Hepatocyte (in vitro differentiated cells): ENCODE data around the gene TNK2.

ENCODE experiments used
- CTCF ChIP-seq: fragments of 200-600 bp; sonication (generic); IDR thresholded peaks from 2 replicates; pipeline ENCODE4 v1.5.1; 2016; ENCODE audit warnings: antibody characterized with exemption, mild to moderate bottlenecking; ENCODE audit not compliant: poor library complexity
- EZH2 ChIP-seq: fragments of 200-600 bp; sonication (generic); IDR thresholded peaks from 2 replicates; pipeline ENCODE4 v1.6.1; 2016; ENCODE audit warnings: antibody characterized with exemption, mild to moderate bottlenecking, borderline replicate concordance
- EZH2phosphoT487 ChIP-seq: fragments of 200-600 bp; sonication (generic); IDR thresholded peaks from one replicate; pipeline ENCODE4 v1.6.1; 2018; ENCODE audit warnings: antibody characterized with exemption, mild to moderate bottlenecking, low read depth, moderate library complexity; ENCODE audit not compliant: unreplicated experiment, severe bottlenecking

- TF ChIP-seq CTCF = no peak
- TF ChIP-seq EZH2 = no peak
- TF ChIP-seq EZH2phosphoT487 = no peak
Measured at GRCh38 chr3:195823280-195823679, 85.1 kb downstream of the TNK2 start.
